ENCODE results near the gene CYB561D1.
A peak's percentile ranks its signal among the peaks of the same experiment; 100 is the strongest.
"Not testable (repeated sequence)": the region's sequence is repeated elsewhere in the genome, so short reads cannot be mapped to it uniquely, and the experiment has no call there.

The CYB561D1 gene, protein sequence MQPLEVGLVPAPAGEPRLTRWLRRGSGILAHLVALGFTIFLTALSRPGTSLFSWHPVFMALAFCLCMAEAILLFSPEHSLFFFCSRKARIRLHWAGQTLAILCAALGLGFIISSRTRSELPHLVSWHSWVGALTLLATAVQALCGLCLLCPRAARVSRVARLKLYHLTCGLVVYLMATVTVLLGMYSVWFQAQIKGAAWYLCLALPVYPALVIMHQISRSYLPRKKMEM

DNA sequence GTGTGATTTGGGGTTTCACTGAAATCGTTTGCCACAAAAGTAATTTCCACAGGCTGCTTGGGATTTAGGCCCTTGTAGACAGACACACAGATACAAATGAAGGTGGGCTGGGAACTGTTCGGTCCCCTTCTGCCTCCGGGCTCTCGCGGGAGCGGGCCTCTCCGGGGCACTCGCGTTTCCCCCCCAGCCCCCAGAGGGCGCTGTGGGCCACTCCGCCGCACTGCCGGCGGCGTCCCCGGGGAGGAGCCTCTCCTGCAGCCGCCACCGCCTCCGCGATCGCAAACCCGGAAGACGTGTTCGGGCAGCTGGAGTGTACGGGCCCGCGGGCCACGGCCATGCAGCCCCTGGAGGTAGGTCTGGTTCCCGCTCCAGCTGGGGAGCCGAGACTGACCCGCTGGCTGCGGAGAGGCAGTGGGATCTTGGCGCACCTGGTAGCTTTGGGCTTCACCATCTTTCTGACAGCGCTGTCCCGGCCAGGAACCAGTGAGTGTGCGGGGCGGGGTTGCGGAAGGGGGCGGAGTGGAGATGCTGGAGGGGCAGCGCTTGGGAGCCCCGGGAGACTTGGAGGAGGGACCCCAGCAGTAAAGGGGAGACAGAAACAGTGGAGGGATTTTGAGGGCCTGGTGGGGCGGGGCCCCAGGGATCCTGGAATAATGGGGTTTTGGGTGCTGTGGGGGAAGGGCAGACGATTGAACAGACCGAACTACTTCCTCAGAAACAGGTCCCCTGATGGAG lies at the start of gene CYB561D1:
Gene CYB561D1 (plus strand): TSS at position 290 of the 735 bp plus-strand sequence. CDS start 46 bp downstream, at position 336.
- DNase-seq: peak; percentile 86

DNA sequence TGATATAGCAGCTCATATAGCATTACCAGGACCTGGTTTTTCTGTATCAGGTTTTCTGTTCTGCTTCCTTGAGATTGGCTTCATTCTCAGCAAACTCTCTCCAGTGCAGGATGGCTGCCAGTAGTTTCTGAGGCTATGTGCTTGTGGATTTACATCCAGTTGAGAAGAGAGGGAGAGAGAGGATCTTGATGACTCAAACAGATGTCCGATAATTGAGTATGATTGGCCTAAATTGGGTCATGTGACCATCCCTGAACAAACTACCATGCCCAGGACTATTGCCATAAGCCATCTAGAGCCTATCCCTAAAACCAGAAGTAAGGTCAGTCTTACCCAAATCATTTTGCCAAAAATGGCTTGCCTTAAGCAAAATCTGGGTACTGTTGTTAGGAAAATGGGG lies 49.5 kb upstream of the CYB561D1 start:
- no peak for DNase-seq

DNA sequence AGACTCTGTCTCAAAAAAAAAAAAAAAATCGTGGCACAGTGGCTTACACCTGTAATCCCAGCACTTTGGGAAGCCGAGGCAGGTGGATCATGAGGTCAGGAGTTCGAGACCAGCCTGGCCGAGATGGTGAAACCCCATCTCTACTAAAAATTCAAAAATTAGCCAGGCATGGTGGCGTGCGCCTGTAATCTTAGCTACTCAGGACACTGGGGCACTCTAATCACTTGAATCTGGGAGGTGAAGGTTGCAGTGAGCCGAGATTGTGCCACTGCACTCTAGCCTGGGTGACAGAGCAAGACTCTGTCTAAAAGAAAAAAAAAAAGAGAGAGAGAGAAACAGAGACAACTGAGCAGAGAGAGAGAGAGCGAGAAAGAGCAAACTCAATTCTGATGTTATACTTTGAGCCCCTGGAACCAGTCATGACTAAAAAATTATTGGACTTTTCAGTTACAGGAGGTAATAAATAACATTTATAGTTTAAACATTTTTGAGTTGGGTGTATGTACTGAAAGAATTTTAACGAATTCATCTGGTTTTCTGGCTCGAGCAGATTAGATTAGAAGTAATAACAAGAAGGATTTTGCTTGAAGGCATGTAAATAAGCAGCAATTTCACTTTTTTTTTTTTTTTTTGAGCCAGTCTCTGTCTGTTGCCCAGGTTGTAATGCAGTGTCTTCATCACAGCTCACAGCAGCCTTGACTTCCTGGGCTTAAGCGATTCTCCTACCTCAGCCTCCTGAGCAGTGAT lies 47.8 kb upstream of the CYB561D1 start:
- not testable (repeated sequence) for DNase-seq

DNA sequence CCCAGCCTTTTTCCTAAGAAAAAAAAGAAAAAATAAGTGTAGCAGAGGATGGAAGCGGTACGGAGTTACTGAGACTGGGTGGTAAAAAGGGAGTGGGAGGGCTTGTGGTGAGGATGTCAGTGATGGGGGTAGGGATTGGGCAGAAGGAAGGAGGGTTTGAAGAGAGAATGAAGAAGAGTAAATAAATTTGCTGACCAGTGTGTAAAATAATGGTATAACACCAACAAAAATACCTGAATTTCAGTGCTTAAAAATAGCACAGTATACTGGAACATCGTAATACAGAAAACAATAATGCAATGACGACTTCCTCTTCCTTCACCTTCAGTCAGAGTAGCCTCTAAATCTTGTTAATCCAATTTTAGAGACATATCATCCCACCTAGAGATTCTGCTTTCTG lies 46.4 kb upstream of the CYB561D1 start:
- DNase-seq: no peak

DNA sequence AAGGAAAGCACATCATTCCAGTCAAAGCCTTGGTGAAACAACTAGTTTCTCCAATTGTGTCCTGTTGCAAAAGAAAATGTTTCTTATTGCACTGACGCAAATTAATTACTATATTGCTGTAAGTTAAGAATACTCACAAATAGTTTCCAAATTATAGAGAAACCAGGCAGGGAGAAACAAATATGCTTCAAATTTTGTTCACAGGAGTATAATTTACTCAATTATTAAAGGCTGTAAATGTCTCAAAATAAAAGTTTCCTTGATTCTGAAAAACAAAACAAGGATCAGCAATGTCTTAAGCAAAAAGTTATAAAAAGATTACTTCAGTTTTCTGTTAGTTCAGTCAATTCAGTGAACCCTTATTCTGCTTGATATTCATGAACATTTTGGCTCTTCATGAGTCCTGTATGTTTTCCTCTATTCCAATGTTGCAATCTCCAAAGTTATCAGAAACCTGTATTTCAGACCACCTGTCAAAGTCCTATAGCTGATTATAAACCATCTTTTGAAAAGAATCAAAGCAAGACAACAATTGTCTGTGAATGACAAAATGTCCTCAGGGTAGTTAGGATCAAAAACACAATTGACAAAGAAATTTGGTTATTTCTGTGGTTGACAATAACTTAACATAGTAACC lies 39.3 kb upstream of the CYB561D1 start:
- no peak for DNase-seq

DNA sequence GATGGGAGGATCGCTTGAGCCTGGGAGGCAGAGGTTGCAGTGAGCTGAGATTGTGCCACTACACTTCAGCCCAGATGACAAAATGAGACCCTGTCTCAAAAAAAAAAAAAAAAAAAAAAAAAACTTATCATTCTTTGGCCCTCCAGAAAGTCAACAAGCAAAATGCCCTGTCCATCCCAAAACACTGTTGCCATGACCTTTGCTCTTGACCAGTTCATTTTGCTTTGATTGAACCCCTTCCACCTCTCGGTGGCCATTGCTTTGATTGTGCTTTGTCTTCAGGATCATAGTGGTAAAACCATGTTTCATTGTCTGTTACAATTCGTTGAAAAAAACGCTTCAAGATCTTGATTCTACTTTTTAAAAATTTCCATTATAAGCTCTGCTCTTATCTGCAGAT lies 36.1 kb upstream of the CYB561D1 start:
- no peak for DNase-seq

DNA sequence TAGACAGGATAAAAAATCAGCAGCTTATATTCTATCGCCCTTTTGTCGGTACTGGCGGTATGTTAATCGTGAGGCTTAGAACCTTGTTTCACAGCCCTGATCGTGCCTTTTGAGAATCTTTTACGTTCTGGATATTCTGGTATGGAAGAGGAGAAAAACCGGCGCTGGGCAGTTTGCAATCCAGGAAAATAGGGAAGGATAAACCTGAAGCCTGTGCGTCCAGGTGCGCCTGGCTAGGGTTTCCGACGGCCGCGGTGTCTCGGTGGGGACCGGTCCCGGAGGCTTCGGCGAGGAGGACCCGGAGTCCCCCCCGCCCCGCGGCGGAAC lies 27.8 kb upstream of the CYB561D1 start:
- peak; percentile 26 for DNase-seq

DNA sequence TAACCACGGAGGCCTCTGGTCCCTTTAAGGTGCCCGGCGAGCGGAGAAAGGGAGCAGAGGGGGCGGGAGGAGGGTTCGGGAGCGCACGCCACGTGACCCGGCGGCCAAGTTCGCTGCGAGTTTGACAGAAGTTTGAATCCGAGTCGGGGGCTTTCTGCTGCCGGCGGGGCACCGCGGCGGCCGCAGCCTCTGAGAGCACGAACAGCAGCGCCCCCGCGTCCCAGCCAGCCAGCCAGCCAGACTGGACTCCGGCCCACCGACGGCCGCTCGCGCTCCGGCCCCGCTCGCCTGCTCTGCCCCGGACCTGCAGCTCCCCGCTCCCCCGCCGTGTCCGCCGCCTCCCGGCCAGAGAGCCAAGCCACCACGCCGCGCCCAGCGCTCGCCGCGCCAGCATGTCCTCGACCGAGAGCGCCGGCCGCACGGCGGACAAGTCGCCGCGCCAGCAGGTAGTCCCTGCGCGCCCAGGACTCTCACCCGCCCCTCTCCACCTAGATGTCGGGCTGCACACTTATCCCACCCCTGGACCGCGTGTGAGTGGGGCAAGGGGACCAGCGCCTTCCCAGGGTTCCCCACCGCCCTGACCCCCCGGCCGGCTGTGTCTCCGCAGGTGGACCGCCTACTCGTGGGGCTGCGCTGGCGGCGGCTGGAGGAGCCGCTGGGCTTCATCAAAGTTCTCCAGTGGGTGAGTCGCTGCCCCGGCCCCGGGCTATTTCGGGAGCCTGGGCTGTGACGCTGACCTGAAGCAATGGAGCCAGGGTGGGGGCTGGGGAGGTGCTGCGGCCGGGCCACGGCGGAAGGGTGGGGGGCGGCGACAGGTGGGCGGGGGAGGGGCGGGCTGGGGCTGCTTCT lies 27.2 kb upstream of the CYB561D1 start, which contains the start of gene SYPL2:
Gene SYPL2 (plus strand): TSS at position 95 of the 849 bp plus-strand sequence. CDS start 298 bp downstream, at position 393.
- peak; percentile 29 for DNase-seq

DNA sequence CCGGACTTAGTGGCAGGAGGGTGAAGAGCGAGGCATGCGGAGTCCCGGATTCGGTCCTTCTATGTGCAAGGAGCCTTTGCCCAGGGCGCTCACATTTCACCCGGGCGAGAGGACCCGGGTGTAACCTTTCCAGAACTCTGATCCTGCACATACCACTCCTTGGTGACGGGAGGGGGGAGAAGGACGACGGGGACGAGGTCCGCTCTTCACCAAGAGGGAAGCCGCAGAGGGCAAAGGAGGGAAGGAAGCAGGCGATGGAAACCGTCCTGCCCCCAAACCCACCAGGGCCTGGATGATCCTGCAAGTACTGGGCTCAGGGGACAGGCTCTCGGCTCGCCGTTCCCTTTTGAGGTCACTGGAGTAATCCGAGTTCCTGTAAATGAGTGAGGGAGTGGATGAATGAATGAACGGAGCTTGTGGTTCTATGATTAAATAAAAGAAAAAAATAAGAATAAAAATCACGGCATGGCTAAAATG lies 26.6 kb upstream of the CYB561D1 start:
- no peak for DNase-seq

DNA sequence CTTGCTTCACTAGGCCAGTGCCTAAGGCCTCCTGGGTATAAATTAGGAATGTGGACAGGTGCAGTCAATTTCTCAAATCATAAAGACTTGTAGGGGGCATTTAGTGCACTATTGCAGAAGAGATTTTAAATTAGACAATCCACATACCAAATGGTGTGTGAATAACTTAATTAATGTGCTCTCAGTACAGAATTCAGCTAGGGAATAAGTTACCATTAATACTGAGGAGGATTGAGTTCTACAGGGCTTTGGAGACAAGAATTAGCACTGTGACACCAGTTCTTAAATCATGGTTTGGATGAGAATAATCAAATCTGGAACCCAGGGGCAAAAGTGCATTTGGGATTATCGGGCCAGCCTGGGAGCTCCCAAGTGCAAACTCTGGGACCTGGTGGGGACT lies 25.8 kb upstream of the CYB561D1 start:
- DNase-seq: no peak

DNA sequence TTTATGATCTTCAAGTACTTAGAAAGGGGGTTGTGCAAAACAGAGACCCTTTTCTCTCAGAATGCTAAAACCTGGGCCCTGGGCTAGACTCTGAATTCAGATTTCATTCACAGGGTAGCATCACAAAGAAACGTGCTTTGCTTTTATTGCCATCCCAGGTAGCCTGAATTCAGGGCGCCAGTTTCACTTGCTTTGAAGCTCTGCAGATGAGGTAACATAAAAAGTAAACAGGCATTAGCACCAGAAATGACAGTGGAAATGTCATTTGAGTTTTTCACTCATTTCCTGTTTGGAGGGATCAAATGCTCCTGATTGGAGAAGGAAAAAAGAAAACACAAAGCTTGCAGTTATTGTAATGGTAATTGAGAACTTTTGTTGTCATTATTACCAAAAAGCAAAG lies 25.0 kb upstream of the CYB561D1 start:
- DNase-seq: no peak

DNA sequence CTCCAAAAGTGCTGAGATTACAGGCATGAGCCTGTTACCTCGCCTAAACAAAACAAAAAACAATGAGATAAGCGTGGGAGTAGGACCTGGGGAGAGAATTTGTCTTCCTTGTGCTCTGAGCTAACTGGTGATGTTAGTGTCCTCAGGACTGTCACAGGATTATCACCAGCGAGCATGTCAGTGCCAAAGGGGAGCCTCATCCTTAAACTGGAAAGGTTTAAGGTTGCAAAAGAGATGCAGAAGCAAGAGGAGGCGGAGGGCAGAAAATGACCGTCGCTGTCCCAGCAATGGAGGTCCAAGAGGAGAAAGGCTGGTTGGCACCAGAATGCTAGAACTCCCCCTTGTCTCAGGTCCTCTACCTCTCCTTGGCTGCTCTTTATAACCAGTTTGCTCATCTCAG lies 23.6 kb upstream of the CYB561D1 start:
- DNase-seq: no peak

DNA sequence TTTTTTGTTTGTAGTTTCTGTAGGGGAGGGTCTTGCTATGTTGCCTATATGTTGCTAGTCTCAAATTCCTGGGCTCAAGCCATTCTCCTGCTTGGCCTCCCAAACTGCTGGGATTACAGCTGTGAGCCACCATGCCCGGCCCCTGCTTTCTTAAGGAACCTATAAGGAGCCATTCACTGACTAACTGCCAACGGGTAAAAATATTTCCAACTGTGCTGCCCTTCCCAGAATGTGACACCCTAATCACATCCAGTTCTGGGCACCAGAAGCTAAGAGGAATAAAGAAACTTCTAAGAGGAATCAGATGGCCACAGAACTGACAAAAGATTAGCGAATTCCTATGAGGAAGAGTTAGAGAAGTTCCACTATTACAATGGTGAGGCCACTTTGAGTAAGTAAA lies 21.1 kb upstream of the CYB561D1 start:
- DNase-seq: no peak

DNA sequence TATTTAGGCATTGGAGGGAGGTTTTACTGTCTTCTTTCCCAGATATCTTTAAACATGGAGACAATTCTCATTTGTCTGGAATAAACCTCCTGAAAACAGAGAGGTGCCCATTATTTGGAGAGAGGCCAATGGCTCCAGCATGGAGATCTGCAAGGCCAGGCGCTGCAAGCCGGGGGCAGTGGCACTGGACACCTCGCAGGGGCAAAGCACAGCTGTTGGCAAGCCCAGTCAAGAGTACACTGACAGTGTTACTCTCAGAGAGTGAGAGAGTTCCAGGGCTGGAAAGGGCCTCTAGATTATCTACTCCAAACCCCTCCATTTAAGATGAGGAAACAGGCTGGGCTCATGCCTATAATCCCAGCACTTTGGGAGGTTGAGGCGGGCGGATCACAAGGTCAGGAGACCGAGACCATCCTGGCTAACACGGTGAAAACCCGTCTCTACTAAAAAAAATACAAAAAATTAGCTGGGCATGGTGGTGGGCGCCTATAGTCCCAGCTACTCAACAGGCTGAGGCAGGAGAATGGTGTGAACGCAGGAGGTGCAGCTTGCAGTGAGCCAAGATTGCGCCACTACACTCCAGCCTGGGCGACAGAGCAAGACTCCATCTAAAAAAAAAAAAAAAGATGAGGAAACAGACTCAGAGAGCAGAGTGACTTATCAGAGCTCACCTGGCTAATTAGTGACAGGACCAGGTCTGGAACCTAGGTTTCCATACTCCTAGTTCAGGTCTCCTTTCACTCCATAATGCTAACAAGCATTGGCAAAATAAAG lies 20.4 kb upstream of the CYB561D1 start:
- not testable (repeated sequence) for DNase-seq

DNA sequence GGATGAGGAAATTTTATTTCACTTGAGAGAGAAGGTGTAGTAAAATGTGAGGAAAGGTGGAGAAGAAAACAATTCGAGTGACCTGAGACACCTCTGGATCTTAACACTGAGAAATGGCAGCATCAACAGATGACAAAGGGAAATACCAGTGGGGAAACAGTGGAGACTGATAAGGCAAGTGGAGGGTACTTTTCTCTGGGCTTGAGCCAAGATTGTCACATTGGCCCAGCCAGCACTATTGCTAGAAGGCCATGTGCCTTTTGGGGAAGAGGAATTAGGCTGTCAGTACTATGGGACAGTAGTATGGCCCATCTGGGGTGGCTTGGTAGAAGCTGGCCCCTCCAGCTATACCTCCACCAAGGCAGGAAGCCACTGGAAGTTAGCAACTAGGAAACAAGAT lies 19.2 kb upstream of the CYB561D1 start:
- no peak for DNase-seq

DNA sequence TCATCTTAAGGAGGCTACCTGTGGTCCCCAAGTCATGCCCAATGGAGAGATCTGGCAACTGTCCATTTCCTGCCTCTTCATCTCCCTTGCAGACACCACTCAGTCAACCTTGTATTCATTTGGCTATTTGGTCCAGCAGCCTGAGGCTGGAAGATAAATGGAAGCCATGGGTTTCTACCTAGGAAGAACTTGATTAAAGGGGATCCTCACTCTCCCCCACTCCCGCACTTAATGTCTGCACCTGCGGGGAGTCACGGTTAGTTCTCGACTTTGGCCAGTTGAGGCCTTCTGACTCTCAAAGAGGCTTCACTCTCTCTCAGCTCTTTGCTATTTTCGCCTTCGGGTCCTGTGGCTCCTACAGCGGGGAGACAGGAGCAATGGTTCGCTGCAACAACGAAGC lies 18.6 kb upstream of the CYB561D1 start:
- DNase-seq: no peak

DNA sequence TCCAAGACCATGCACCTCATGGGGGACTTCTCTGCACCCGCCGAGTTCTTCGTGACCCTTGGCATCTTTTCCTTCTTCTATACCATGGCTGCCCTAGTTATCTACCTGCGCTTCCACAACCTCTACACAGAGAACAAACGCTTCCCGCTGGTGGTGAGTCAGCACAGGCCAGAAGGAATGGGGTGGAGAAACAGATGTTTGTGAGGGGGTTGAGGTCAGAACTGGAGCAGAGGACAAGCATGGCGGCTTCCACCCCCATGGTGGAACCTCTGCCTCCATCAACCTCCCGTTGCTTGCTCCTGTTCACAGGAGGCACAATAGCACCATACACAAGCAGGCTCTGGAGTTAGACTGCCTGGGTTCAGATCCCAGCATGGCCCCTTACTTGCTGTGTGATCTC lies 17.1 kb upstream of the CYB561D1 start:
- DNase-seq: no peak

DNA sequence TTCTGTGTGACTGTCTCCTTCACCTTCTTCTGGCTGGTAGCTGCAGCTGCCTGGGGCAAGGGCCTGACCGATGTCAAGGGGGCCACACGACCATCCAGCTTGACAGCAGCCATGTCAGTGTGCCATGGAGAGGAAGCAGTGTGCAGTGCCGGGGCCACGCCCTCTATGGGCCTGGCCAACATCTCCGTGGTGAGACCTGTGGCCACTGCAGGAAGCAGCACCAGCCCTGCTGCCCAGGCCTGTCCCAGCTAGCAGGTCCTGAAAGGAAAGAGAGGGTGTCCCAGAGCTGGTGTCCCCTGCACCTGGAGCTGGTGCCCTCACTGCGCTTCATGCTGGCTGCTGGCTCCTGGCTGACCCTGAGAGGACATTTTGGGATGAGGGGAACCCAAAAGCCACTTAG lies 16.1 kb upstream of the CYB561D1 start:
- no peak for DNase-seq

DNA sequence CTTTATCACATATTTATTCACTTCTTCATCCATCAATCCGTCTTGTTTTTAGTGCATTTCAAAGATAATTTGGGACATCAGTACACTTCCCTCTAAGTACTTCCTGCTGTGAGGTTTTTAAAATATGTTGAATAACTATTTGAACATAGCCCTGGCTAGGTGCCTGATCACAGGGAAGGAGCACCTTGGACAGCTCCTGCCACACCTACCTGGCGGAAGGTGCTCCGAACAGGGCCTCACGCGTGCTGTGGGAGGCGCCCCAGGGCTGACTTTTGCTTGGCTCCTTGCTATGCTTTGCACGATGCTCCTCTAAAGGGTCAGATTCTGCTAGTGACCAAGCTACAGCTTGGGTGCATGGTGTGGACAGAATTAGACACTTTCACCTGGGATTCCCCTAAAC lies 15.1 kb upstream of the CYB561D1 start:
- DNase-seq: no peak

DNA sequence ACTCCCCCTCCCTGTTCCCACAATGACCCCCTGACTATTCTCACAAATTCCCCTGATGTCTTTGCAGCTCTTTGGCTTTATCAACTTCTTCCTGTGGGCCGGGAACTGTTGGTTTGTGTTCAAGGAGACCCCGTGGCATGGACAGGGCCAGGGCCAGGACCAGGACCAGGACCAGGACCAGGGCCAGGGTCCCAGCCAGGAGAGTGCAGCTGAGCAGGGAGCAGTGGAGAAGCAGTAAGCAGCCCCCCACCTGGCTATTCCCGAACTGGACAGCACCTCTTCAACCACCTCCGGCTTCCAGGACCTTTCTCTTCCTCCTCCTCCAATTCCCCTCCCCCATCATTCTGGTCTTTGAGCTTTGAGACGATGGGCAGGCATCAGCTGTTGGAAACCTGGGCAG lies 14.6 kb upstream of the CYB561D1 start:
- DNase-seq: no peak

DNA sequence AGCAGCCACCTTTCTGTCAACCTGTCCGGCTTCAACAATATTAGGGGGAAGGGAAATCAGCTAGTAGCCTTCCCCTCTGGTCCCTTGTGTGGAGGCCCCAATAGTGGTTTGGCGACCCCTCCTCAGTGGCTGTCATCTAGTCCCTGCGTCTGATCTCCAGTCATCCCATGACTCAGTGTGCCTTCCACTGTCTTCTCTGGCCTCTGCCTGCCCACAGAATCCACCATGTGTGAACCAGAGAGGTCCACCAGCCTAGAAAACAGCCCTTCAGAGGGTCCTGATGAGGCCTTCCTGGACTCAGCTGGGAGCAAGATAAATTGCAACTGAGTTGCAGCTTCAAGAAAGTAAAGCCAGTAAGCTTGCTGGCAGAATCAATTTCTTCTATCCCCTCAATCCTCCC lies 14.0 kb upstream of the CYB561D1 start:
- no peak for DNase-seq

DNA sequence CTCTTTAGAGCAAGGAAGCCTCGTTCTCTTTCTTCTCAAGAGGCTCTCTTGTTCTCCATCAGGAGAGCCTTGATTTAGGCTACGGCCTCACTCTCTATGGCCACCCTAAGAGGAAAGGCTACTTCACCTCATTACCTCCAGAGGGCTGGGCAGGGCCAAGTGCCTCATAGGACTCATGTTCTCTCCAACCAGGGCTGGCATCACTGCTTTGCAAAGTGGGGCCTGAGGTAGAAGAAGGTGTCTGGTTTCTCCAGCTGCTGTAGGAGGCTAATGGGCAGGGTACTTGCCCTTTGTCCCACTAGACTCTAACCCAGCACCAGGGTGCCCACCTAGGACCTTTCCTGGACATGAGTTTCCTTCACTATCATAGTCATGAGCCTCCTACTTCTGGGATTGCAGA lies 12.2 kb upstream of the CYB561D1 start:
- DNase-seq: no peak

All from NCI-H69 (cell line).